PC-9 (cell line): Measurements from ENCODE around the gene THOC1. TPM values are rescaled to one million over a fixed set of nuclear protein-coding genes. Genes with fewer than 3 reads are reported as not detected.

Experiments
- BruUV-seq: library from RNA; stranded (reverse); fragments of 400-500 nt; replicated peaks from 2 replicates; lab custom pipeline; 2021; lab: Mats Ljungman, UMichigan
- CTCF ChIA-PET: fragments of 300-600 bp; sonication (Branson Sonifier 250); formaldehyde crosslinking; loops from one replicate; lab custom pipeline; 2022; ENCODE audit warnings: antibody characterized with exemption; lab: Charles Lee
- POLR2A ChIA-PET: fragments of 300-600 bp; sonication (Branson Sonifier 250); formaldehyde crosslinking; loops from one replicate; lab custom pipeline; 2022; ENCODE audit warnings: antibody characterized with exemption; ENCODE audit not compliant: unreplicated experiment; lab: Charles Lee
- DNase-seq, 2 experiments: peaks; one replicate each; pipeline versions ENCODE4 v3.0.0 to v3.0.0-alpha.2; 2015 to 2022; ENCODE audit warnings: mixed read lengths in 1 of 2
- H2AFZ ChIP-seq: fragments of 200-600 bp; sonication (generic); 2 replicates; pipeline ENCODE4 v1.8.1; 2017; ENCODE audit warnings: antibody characterized with exemption
- H3F3A ChIP-seq: fragments of 200-600 bp; sonication (generic); 2 replicates; pipeline ENCODE4 v1.8.1; 2017; ENCODE audit warnings: antibody characterized with exemption, mild to moderate bottlenecking, low read depth; ENCODE audit not compliant: insufficient read depth
- H3K27ac ChIP-seq: fragments of 200-600 bp; sonication (generic); 2 replicates; pipeline ENCODE4 v1.6.1; 2016; ENCODE audit warnings: mixed run types
- H3K27me3 ChIP-seq: fragments of 200-600 bp; sonication (generic); 2 replicates; pipeline ENCODE4 v1.6.1; 2016; ENCODE audit warnings: low read depth, mixed run types; ENCODE audit not compliant: insufficient read depth
- H3K36me3 ChIP-seq: fragments of 200-600 bp; sonication (generic); 2 replicates; pipeline ENCODE4 v1.6.1; 2016; ENCODE audit warnings: low read depth, mixed run types
- H3K4me1 ChIP-seq: fragments of 200-600 bp; sonication (generic); replicated peaks from 2 replicates; pipeline ENCODE4 v1.6.1; 2016; ENCODE audit warnings: mixed run types; ENCODE audit not compliant: insufficient read depth
- H3K4me2 ChIP-seq: fragments of 200-600 bp; sonication (generic); 2 replicates; pipeline ENCODE4 v1.6.1; 2017; ENCODE audit warnings: mixed run types
- H3K4me3 ChIP-seq: fragments of 200-600 bp; sonication (generic); 2 replicates; pipeline ENCODE4 v1.6.1; 2016; ENCODE audit warnings: mixed run types
- H3K79me2 ChIP-seq: fragments of 200-600 bp; sonication (generic); 2 replicates; pipeline ENCODE4 v1.6.1; 2017; ENCODE audit warnings: low read depth, mixed run types
- H3K9me2 ChIP-seq: fragments of 200-600 bp; sonication (generic); 2 replicates; pipeline ENCODE4 v1.8.1; 2017; ENCODE audit warnings: mild to moderate bottlenecking; ENCODE audit not compliant: insufficient read depth
- H3K9me3 ChIP-seq: fragments of 200-600 bp; sonication (generic); 2 replicates; pipeline ENCODE4 v1.8.1; 2016; ENCODE audit warnings: low read depth; ENCODE audit not compliant: insufficient read depth
- H4K20me1 ChIP-seq: fragments of 200-600 bp; sonication (generic); 2 replicates; pipeline ENCODE4 v1.8.1; 2017; ENCODE audit not compliant: insufficient read depth
- CTCF ChIP-seq: fragments of 200-600 bp; sonication (generic); conservative IDR thresholded peaks from 2 replicates; pipeline ENCODE4 v1.6.1; 2017; ENCODE audit warnings: mixed run types, antibody characterized with exemption, mild to moderate bottlenecking, moderate library complexity
- EZH2 ChIP-seq: fragments of 200-600 bp; sonication (generic); IDR thresholded peaks from 2 replicates; pipeline ENCODE4 v1.8.0; 2017; ENCODE audit warnings: antibody characterized with exemption, low read depth
- intact Hi-C: fragments of 100-400 bp; cut with micrococcal nuclease; formaldehyde crosslinking; loops from one replicate; pipeline ENCODE4 v1.10.0; 2022; ENCODE audit not compliant: unreplicated experiment
- total RNA-seq: library from RNA; stranded (reverse); gene quantifications from 2 replicates; pipeline ENCODE4 v1.2.3, GENCODE V29; 2021

Gene THOC1
- total RNA-seq, 1 experiment from 2014 or later = 55.6 TPM

DNA sequence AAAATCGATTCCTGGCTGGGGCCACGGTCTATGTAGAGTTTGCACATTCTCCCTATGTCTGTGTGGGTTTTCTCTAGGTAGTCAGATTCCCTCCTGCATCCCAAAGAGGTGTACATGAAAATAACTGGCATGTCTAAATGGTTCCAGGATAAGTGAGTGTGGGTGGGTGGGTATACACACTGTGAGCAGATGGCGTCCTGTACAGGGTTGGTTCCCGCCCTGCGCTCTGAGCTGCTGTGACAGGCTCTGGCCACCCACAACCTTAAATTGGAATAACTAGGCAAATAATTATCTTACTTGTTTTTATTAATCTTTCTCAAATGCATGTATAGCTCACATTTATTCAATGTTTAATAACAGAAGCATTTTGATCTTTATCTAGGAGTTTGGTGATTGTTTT is 16.3 kb downstream of the THOC1 start:
- peaks cover 8% of the 10 kb centered on the region for H3F3A ChIP-seq
- no peaks in the 10 kb centered on the region for H3K9me2 ChIP-seq
- H3K4me2 ChIP-seq = no peak overlapping the region
- DNase-seq = no peak
- no peaks in the 10 kb centered on the region for H3K9me3 ChIP-seq
- CTCF ChIA-PET = no interaction called here
- peaks cover 47% of the 10 kb centered on the region for H3K36me3 ChIP-seq
- no TSS peak for BruUV-seq
- H3K27me3 ChIP-seq = no peaks in the 10 kb centered on the region
- 0 out of 2 replicates have a peak, but pooled peaks cover 5% of the 10 kb centered on the region for H3K4me1 ChIP-seq
- no peak overlapping the region for H3K4me3 ChIP-seq
- POLR2A ChIA-PET = no interaction called here
- no peak overlapping the region for H2AFZ ChIP-seq
- intact Hi-C loops = no loop called here
- H4K20me1 ChIP-seq = no peaks in the 10 kb centered on the region
- no peak overlapping the region for H3K27ac ChIP-seq
- no peaks in the 10 kb centered on the region for H3K79me2 ChIP-seq
- TF ChIP-seq EZH2 (no peak), CTCF (no peak)

DNA sequence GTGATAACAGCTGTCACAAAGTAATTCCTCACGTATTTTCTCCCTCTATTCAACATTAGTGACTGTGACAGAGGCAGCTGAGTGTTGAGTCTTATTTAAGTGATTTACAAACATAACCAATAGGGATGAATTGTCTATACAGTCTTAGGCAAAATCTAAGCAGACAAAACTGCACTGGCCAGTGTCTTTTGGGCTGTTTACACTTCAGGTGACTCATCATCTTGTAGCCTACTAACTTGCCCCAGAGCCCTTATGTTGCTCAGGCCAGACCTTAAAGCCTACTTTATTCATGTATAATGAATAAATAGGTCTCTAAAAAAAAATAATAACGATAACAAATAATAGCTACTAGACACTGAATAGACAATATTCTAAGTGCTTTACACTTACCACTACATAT is 17.2 kb downstream of the THOC1 start:
- Histone ChIP-seq H4K20me1 (no peaks in the 10 kb centered on the region), H3K36me3 (peaks cover 47% of the 10 kb centered on the region), H3K79me2 (no peaks in the 10 kb centered on the region), H3F3A (peaks cover 8% of the 10 kb centered on the region), H3K27ac (no peak overlapping the region), H3K9me3 (no peaks in the 10 kb centered on the region), H3K9me2 (no peaks in the 10 kb centered on the region), H3K4me2 (no peak overlapping the region), H3K27me3 (no peaks in the 10 kb centered on the region), H3K4me1 (0 out of 2 replicates have a peak, but pooled peaks cover 5% of the 10 kb centered on the region), H3K4me3 (no peak overlapping the region), H2AFZ (no peak overlapping the region)
- intact Hi-C loops = no loop called here
- ChIA-PET POLR2A (no interaction called here), CTCF (no interaction called here)
- no peak for DNase-seq
- no peak for TF ChIP-seq CTCF
- TF ChIP-seq EZH2 = no peak
- no TSS peak for BruUV-seq

DNA sequence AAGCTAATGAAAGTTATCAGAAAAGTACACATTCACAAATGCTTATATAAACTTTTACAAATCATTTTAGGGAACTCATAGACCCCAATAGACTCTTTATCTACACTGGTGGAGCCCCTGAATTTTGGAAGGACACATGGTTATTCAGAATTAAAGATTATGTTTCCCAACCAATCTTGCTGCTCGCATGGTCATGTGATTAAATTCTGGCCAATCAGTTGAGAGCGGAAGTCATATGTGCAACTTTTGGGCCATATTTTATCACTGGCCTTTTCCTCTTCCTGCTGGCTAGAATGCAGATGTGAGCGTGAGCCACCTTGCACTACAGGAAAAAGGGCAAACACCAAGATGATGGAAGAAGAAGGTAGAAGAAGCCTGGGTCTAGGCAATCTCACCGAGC is 19.8 kb downstream of the THOC1 start:
- TF ChIP-seq EZH2 (no peak), CTCF (no peak)
- CTCF ChIA-PET = no interaction called here
- no peaks in the 10 kb centered on the region for H4K20me1 ChIP-seq
- H3K27ac ChIP-seq = no peak overlapping the region
- peaks cover 40% of the 10 kb centered on the region for H3K36me3 ChIP-seq
- no TSS peak for BruUV-seq
- no peaks in the 10 kb centered on the region for H3K79me2 ChIP-seq
- no peaks in the 10 kb centered on the region for H3K9me3 ChIP-seq
- no peak overlapping the region for H3K4me2 ChIP-seq
- no peaks in the 10 kb centered on the region for H3K9me2 ChIP-seq
- intact Hi-C loops = no loop called here
- no peak for DNase-seq
- H3K27me3 ChIP-seq = no peaks in the 10 kb centered on the region
- H3K4me3 ChIP-seq = no peak overlapping the region
- H3F3A ChIP-seq = peaks cover 8% of the 10 kb centered on the region; the same call in 1 of the 2 replicates
- no peak overlapping the region for H2AFZ ChIP-seq
- 0 out of 2 replicates have a peak, but pooled peaks cover 5% of the 10 kb centered on the region for H3K4me1 ChIP-seq
- POLR2A ChIA-PET = no interaction called here
